Tibial artery (tissue), 4 donors: ENCODE data around the gene MED12L.

Source experiments
- DNase-seq, 2 donors: peaks; one replicate each; pipeline ENCODE4 v3.0.0-alpha.2; 2019
- H3K27ac ChIP-seq, 2 donors: fragments of 200-600 bp; sonication (generic) in 1 of 2; 1 replicate in 1 of 2; 2 replicates in 1 of 2; pipeline ENCODE4 v1.5.1; 2018 to 2019; ENCODE audit warnings: mild to moderate bottlenecking in 1 of 2
- H3K27me3 ChIP-seq, 2 donors: fragments of 200-600 bp; sonication (generic) in 1 of 2; one replicate each; pipeline versions ENCODE4 v1.5.1 to v1.6.0; 2016 to 2019
- H3K36me3 ChIP-seq, 3 donors: fragments of 200-600 bp; sonication (generic) in 2 of 3; one replicate each; pipeline ENCODE4 v1.5.1; 2016 to 2019; ENCODE audit warnings: mild to moderate bottlenecking in 2 of 3
- H3K4me1 ChIP-seq, 4 donors: fragments of 200-600 bp; sonication (generic) in 2 of 4; 1 replicate in 3 of 4; 2 replicates in 1 of 4; pipeline ENCODE4 v1.5.1; 2016 to 2019
- H3K4me3 ChIP-seq, 2 donors: fragments of 200-600 bp; sonication (generic) in 1 of 2; 1 replicate in 1 of 2; 2 replicates in 1 of 2; pipeline ENCODE4 v1.5.1; 2018 to 2019; ENCODE audit warnings: mild to moderate bottlenecking in 2 of 2
- H3K9me3 ChIP-seq, 3 donors: fragments of 200-600 bp; sonication (generic) in 1 of 3; one replicate each; pipeline ENCODE4 v1.5.1; 2016 to 2019
- CTCF ChIP-seq, 2 experiments: fragments of 200-600 bp in 1 of 2; fragments of 450-650 bp in 1 of 2; IDR thresholded peaks; one replicate each; pipeline ENCODE4 v1.5.1; 2017 to 2019; ENCODE audit warnings: antibody characterized with exemption in 2 of 2, mild to moderate bottlenecking in 1 of 2, moderate library complexity in 1 of 2
- intact Hi-C: fragments of 100-400 bp; cut with DNase I; formaldehyde crosslinking; loops from one replicate; pipeline ENCODE4 v1.15.0; 2023; ENCODE audit warnings: low total_unique reads

MED12L gene

DNA sequence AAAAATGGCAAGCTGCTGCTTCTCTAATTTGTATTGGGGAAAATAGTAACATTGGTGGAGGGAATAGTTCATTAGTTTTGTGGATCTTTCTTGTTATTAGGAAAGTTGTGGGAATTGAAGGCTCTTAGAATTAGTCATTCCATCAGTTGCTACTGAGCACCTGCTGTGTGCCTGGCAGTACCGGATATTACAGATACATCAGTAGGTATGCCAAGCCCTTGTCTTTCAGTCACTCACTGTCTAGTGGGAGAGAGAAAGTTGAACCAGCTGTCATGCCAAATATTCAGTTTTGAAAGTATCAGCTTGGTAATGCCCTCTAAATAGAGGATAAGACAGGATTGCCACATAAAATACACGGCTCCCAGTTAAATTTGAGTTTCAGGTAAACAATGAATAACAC is 342.9 kb downstream of the MED12L start:
- Histone ChIP-seq H3K27ac (no peak overlapping the region), H3K4me3 (no peak overlapping the region)
- intact Hi-C loops, result no loop called here

GRCh38 chr3:151430821-151431484 is 345.5 kb downstream of the MED12L start:
- no peak for DNase-seq
- Histone ChIP-seq H3K27me3 (no peaks in the 10 kb centered on the region), H3K27ac (no peak overlapping the region), H3K36me3 (no peaks in the 10 kb centered on the region), H3K9me3 (no peaks in the 10 kb centered on the region), H3K4me3 (no peak overlapping the region), H3K4me1 (peaks cover 0 to 14% (median 3%) of the 10 kb centered on the region in 4 donors)
- intact Hi-C loops, result loop anchor here (10.0 kb wide), 1 partner anchor 484 kb away; no protein-coding TSS in a partner anchor
- TF ChIP-seq CTCF (IDR thresholded peaks at IDR 0.05), result no peak

More for the DNA sequence above, 342.9 kb downstream of the MED12L start:
- Histone ChIP-seq H3K27me3 (no peaks in the 10 kb centered on the region), H3K9me3 (no peaks in the 10 kb centered on the region), H3K4me1 (no peaks in the 10 kb centered on the region), H3K36me3 (no peaks in the 10 kb centered on the region)
- TF ChIP-seq CTCF (IDR thresholded peaks at IDR 0.05), result no peak
- no peak for DNase-seq

DNA sequence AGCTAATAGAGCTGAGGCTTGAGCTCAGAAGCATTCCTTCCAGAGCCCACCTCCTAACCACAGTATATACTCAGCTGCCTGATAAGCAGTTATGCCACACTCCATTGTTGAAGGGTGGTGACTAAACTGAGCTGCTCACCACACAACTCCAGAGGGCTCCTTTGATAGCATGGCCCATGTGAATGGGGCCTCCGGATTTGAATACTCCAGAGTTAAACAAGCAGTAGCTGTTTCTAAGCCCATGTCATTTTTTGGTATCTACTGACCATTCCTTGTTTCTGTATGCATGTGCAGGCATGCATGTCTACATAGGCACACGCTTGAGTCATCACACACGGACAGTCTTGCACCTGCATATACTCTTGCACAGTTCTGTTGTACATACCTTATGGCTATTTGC is 346.5 kb downstream of the MED12L start:
- Histone ChIP-seq H3K27ac (no peak overlapping the region), H3K9me3 (no peaks in the 10 kb centered on the region), H3K36me3 (no peaks in the 10 kb centered on the region), H3K4me1 (peaks cover 0 to 14% (median 3%) of the 10 kb centered on the region in 4 donors), H3K4me3 (no peak overlapping the region), H3K27me3 (no peaks in the 10 kb centered on the region)
- intact Hi-C loops, result loop anchor here (10.0 kb wide), 1 partner anchor 483 kb away; no protein-coding TSS in a partner anchor
- no peak for TF ChIP-seq CTCF (IDR thresholded peaks at IDR 0.05)
- DNase-seq, result no peak

- intact Hi-C loops, result loop anchor here (10.0 kb wide), 1 partner anchor 482 kb away; no protein-coding TSS in a partner anchor
- no peaks in the 10 kb centered on the region for H3K9me3 ChIP-seq
- TF ChIP-seq CTCF (IDR thresholded peaks at IDR 0.05), result no peak
Observed at GRCh38 chr3:151432616-151433372, 347.3 kb downstream of the MED12L start.

GRCh38 chr3:151434151-151434890 is 348.9 kb downstream of the MED12L start:
- no peak overlapping the region for H3K4me3 ChIP-seq
- no peak for TF ChIP-seq CTCF (IDR thresholded peaks at IDR 0.05)

More at GRCh38 chr3:151432616-151433372, 347.3 kb downstream of the MED12L start:
- Histone ChIP-seq H3K4me3 (no peak overlapping the region), H3K36me3 (no peaks in the 10 kb centered on the region), H3K27me3 (no peaks in the 10 kb centered on the region), H3K27ac (no peak overlapping the region), H3K4me1 (peaks cover 0 to 14% (median 3%) of the 10 kb centered on the region in 4 donors)
- DNase-seq, result no peak

More at GRCh38 chr3:151434151-151434890, 348.9 kb downstream of the MED12L start:
- peaks cover 0 to 14% (median 3%) of the 10 kb centered on the region in 4 donors for H3K4me1 ChIP-seq
- no peak overlapping the region for H3K27ac ChIP-seq
- no peaks in the 10 kb centered on the region for H3K27me3 ChIP-seq
- intact Hi-C loops, result loop anchor here (10.0 kb wide), 1 partner anchor 480 kb away; no protein-coding TSS in a partner anchor
- H3K9me3 ChIP-seq, result no peaks in the 10 kb centered on the region
- no peaks in the 10 kb centered on the region for H3K36me3 ChIP-seq
- no peak for DNase-seq
